Measurements from ENCODE around the gene C16orf87.

C16orf87 gene

DNA sequence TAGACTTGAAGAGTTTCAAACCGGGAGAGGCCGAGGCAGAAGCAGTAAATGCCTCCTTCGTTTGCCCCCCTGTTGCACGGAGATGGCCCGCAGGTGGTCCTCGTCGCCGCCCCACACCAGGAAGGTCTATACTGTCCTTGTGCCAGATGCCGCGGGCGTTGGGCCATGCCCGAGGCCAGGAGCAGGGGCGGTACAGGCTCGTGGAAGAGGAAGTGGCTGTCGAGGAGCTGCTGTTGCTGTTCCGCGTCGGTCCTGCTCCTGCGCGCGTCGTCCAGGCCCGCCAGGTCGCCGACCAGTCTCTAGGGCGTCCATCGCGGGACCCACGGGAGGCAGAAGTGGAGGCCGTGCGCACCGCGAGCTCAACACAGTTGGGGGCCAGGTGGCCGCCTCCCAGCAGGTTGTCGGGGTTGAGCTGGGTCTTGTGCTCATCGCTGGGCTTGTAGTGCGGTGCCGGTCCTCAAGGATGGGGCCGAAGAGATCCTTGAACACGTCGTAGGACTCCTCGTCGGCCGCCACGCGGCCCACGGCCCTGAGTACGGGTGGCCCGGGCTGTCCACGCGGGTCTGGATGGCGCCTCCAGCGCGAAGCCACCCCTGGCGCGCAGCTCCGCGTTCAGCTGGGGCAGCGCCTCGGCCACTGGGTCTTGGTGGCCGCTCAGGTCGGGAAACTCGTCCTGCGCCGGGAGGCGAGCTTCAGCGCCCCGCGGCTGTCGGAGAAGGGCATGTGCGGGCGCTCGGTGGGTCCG, 13.1 kb upstream of the C16orf87 start:
- Histone ChIP-seq H3K4me3 (ENCODE audit: low read length, poor library complexity, severe bottlenecking) (no peak overlapping the region), H3F3A (ENCODE audit: low read depth) (no peaks in the 10 kb centered on the region), H2AFZ (ENCODE audit: low read length) (no peak overlapping the region), H3K4me1 (ENCODE audit: insufficient read depth, low read length, poor library complexity, severe bottlenecking) (no peaks in the 10 kb centered on the region), H4K20me1 (ENCODE audit: insufficient read depth, low read length, poor library complexity, severe bottlenecking) (no peaks in the 10 kb centered on the region), H3K9me3 (ENCODE audit: insufficient read depth, low read depth, low read length) (peaks cover 6% of the 10 kb centered on the region; the same call in 1 of the 2 replicates), H3K36me3 (ENCODE audit: insufficient read depth, low read length) (no peaks in the 10 kb centered on the region), H3K9ac (ENCODE audit: low read depth, low read length, poor library complexity, severe bottlenecking) (no peak overlapping the region), H3K4me2 (ENCODE audit: low read depth, low read length, poor library complexity, severe bottlenecking) (no peak overlapping the region), H3K9me2 (replicated peaks; ENCODE audit: low read depth, low read length) (no peaks in the 10 kb centered on the region), H3K27me3 (ENCODE audit: insufficient read depth, low read length, poor library complexity, severe bottlenecking) (no peaks in the 10 kb centered on the region), H3K79me2 (ENCODE audit: insufficient read depth, low read length) (no peaks in the 10 kb centered on the region)
- TF ChIP-seq, protein P1, sequence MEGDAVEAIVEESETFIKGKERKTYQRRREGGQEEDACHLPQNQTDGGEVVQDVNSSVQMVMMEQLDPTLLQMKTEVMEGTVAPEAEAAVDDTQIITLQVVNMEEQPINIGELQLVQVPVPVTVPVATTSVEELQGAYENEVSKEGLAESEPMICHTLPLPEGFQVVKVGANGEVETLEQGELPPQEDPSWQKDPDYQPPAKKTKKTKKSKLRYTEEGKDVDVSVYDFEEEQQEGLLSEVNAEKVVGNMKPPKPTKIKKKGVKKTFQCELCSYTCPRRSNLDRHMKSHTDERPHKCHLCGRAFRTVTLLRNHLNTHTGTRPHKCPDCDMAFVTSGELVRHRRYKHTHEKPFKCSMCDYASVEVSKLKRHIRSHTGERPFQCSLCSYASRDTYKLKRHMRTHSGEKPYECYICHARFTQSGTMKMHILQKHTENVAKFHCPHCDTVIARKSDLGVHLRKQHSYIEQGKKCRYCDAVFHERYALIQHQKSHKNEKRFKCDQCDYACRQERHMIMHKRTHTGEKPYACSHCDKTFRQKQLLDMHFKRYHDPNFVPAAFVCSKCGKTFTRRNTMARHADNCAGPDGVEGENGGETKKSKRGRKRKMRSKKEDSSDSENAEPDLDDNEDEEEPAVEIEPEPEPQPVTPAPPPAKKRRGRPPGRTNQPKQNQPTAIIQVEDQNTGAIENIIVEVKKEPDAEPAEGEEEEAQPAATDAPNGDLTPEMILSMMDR (conservative IDR thresholded peaks at IDR 0.05; ENCODE audit: low read length): no peak
- TF ChIP-seq EZH2phosphoT487 (IDR thresholded peaks at IDR 0.05; ENCODE audit: borderline replicate concordance): no peak

DNA sequence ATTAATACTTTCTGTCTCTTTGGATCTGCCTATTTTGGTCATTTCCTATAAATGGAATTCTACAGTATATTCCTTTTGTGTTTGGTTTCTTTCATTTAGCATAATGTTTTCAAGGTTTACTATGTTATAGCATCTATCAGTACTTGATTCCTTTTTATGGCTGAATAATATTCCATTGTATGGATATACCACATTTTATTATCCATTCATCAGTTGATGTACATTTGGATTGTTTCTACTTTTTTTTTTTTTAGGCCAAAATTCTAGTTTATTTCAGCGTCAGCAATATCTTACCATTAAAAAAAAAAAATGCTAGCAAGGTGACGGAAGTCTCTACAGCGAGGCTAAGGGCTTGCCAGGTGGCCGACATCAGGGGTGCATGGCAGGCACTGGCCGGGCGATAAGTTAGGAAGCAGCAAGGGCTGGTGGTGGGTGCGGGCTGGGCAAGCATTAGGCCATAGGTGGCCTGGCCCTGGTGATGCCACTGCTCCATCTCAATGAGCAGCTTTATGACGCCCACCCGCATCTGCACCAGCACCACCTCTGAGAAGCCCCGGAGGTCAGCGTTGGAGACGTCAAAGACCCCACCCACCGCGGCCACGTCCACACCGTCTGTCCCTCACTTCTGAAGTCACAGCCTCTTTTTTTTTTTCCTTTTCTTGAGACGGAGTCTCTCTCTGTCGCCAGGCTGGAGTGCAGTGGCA, 11.4 kb upstream of the C16orf87 start:
- Histone ChIP-seq H3K9ac (ENCODE audit: low read depth, low read length, poor library complexity, severe bottlenecking) (no peak overlapping the region), H3K27me3 (ENCODE audit: insufficient read depth, low read length, poor library complexity, severe bottlenecking) (no peaks in the 10 kb centered on the region), H3K9me3 (ENCODE audit: insufficient read depth, low read depth, low read length) (peaks cover 6% of the 10 kb centered on the region; the same call in 1 of the 2 replicates), H3K36me3 (ENCODE audit: insufficient read depth, low read length) (no peaks in the 10 kb centered on the region), H3K9me2 (replicated peaks; ENCODE audit: low read depth, low read length) (no peaks in the 10 kb centered on the region), H2AFZ (ENCODE audit: low read length) (no peak overlapping the region), H3K4me1 (ENCODE audit: insufficient read depth, low read length, poor library complexity, severe bottlenecking) (no peaks in the 10 kb centered on the region), H3F3A (ENCODE audit: low read depth) (no peaks in the 10 kb centered on the region), H3K79me2 (ENCODE audit: insufficient read depth, low read length) (no peaks in the 10 kb centered on the region), H3K4me2 (ENCODE audit: low read depth, low read length, poor library complexity, severe bottlenecking) (no peak overlapping the region), H4K20me1 (ENCODE audit: insufficient read depth, low read length, poor library complexity, severe bottlenecking) (no peaks in the 10 kb centered on the region), H3K4me3 (ENCODE audit: low read length, poor library complexity, severe bottlenecking) (no peak overlapping the region)
- no peak for TF ChIP-seq EZH2phosphoT487 (IDR thresholded peaks at IDR 0.05; ENCODE audit: borderline replicate concordance)
- TF ChIP-seq, protein P1 (conservative IDR thresholded peaks at IDR 0.05; ENCODE audit: low read length): no peak

DNA sequence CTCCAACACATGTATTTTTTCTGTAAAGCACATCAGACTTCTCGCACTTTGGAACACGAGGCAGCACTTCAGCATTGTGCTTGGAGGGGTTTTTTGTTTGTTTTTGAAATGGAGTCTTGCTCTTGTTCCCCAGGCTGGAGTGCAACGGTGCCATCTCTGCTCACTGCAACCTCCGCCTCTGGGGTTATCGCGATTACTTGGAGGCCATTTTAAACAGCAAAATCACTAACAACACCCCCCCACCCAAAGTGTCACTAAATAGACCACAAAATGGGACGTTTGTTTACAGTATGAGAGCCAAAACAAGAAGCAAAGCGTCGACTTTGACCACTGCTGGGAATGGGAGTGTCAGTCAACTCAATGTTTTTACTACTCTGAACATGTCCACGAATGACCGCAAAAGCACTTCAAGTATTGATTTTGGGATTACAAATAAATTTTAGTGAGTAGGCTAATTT, 9.0 kb upstream of the C16orf87 start:
- Histone ChIP-seq H3K9me3 (ENCODE audit: insufficient read depth, low read depth, low read length) (peaks cover 6% of the 10 kb centered on the region; the same call in 1 of the 2 replicates), H3K36me3 (ENCODE audit: insufficient read depth, low read length) (no peaks in the 10 kb centered on the region), H3K27me3 (ENCODE audit: insufficient read depth, low read length, poor library complexity, severe bottlenecking) (no peaks in the 10 kb centered on the region), H4K20me1 (ENCODE audit: insufficient read depth, low read length, poor library complexity, severe bottlenecking) (no peaks in the 10 kb centered on the region), H3K9ac (ENCODE audit: low read depth, low read length, poor library complexity, severe bottlenecking) (no peak overlapping the region), H3K4me2 (ENCODE audit: low read depth, low read length, poor library complexity, severe bottlenecking) (no peak overlapping the region), H2AFZ (ENCODE audit: low read length) (no peak overlapping the region), H3K79me2 (ENCODE audit: insufficient read depth, low read length) (no peaks in the 10 kb centered on the region), H3K9me2 (replicated peaks; ENCODE audit: low read depth, low read length) (no peaks in the 10 kb centered on the region), H3K4me3 (ENCODE audit: low read length, poor library complexity, severe bottlenecking) (no peak overlapping the region), H3K4me1 (ENCODE audit: insufficient read depth, low read length, poor library complexity, severe bottlenecking) (no peaks in the 10 kb centered on the region), H3F3A (ENCODE audit: low read depth) (no peaks in the 10 kb centered on the region)
- no peak for TF ChIP-seq EZH2phosphoT487 (IDR thresholded peaks at IDR 0.05; ENCODE audit: borderline replicate concordance)
- TF ChIP-seq, protein P1 (conservative IDR thresholded peaks at IDR 0.05; ENCODE audit: low read length): no peak
